Skeletal muscle satellite cell (primary cell): Measurements from ENCODE around the gene ITFG2.

Source experiments
- H3K27me3 ChIP-seq: 2 replicates; pipeline ENCODE4 v1.7.0; 2013; ENCODE audit warnings: low read length; ENCODE audit not compliant: control insufficient read depth, insufficient read depth
- H3K36me3 ChIP-seq: 2 replicates; pipeline ENCODE4 v1.7.0; 2013; ENCODE audit warnings: mild to moderate bottlenecking, control low read depth, low read length; ENCODE audit not compliant: insufficient read depth
- H3K4me1 ChIP-seq: 2 replicates; pipeline ENCODE4 v1.7.0; 2013; ENCODE audit warnings: low read length; ENCODE audit not compliant: control insufficient read depth, insufficient read depth
- H3K4me2 ChIP-seq: 2 replicates; pipeline ENCODE4 v1.7.0; 2013; ENCODE audit warnings: mild to moderate bottlenecking, low read length
- H3K4me3 ChIP-seq: 2 replicates; pipeline ENCODE4 v1.7.0; 2013; ENCODE audit warnings: low read length
- H3K9ac ChIP-seq: 2 replicates; pipeline ENCODE4 v1.7.0; 2013; ENCODE audit warnings: mild to moderate bottlenecking, low read depth, low read length, moderate library complexity
- H3K9me3 ChIP-seq: replicated peaks from 2 replicates; pipeline ENCODE4 v1.7.0; 2013; ENCODE audit warnings: mild to moderate bottlenecking, control low read depth, low read length

Gene ITFG2

DNA sequence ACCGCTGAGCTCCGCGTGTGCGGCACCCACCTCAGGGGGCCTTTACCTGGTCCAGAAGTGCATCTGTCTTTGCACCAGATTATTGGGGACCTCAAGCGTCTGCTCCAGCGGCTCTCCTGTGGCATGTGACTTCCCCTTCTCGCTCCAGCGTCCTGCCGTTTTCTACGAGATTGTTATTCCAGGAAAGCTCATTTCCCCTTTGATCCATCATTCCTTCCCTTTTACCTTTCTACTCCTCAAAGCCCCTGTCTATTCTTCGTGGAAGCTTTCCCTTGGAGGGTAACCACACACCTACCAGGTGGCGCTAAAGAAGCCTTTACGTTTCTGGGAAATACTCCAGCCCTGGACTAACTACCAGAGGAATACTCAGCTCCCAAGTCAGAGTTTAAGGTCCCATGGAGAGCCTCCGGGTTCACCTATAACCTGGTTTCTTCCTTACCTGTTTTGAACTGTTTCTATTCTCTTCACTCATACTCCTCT, 16.2 kb upstream of the ITFG2 start:
- H3K36me3 ChIP-seq: peaks cover 45% of the 10 kb centered on the region
- H3K4me3 ChIP-seq: peak overlapping the region; percentile 89
- peaks cover 4% of the 10 kb centered on the region for H3K27me3 ChIP-seq
- peak overlapping the region; percentile 78 for H3K9ac ChIP-seq
- no peaks in the 10 kb centered on the region for H3K9me3 ChIP-seq
- H3K4me2 ChIP-seq: peak overlapping the region; percentile 97
- H3K4me1 ChIP-seq: peaks cover 13% of the 10 kb centered on the region

DNA sequence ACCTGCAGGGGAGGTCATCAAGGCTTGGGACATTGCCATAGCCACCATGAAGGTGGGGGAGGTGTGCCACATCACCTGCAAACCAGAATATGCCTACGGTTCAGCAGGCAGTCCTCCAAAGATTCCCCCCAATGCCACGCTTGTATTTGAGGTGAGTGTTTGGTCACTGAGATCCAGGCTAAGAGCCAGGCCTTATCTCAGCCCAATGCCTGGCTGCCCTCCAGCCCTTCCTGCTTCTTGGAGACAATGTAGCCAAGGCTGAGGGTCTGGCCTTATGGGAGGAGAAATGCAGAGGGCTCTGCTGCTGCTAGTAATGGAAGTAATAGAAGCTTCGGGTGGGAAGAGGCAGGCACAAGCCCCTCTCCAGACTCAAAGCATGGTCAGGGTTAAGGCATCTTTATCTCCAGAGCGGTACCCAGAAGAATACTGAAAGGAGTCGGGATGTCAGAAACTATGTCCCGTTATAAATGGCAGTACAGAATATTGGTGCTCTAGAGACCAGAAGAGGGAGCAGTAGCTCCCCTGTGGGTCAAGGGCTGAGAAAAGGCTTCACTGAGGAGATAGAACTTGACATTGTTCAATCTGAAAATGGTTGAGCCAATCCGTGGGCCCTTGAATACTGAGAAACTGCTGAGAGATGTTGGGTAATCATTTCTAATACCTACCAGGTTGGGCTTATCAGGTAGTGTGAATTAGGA, 14.6 kb upstream of the ITFG2 start:
- Histone ChIP-seq H3K4me2 (no peak overlapping the region), H3K9ac (no peak overlapping the region), H3K9me3 (no peaks in the 10 kb centered on the region), H3K4me1 (peaks cover 13% of the 10 kb centered on the region), H3K36me3 (peaks cover 58% of the 10 kb centered on the region), H3K4me3 (no peak overlapping the region), H3K27me3 (peaks cover 4% of the 10 kb centered on the region)

DNA sequence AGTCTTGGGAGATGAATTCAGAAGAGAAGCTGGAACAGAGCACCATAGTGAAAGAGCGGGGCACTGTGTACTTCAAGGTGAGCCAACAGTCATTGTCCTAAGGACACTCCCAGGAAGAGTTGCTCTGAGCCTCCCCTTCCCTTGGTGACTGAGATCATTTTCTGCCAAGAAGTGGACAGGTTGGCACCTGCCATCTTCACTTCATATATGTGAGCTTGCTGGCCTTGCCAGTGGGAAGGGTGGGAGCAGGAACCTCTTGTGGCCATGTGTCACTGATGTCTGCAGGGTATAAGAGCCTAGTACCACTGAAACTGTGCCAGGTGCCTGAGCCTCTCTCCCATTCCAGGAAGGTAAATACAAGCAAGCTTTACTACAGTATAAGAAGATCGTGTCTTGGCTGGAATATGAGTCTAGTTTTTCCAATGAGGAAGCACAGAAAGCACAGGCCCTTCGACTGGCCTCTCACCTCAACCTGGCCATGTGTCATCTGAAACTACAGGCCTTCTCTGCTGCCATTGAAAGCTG, 12.4 kb upstream of the ITFG2 start:
- no peak overlapping the region for H3K4me3 ChIP-seq
- no peak overlapping the region for H3K9ac ChIP-seq
- H3K27me3 ChIP-seq: no peaks in the 10 kb centered on the region
- no peaks in the 10 kb centered on the region for H3K9me3 ChIP-seq
- no peak overlapping the region for H3K4me2 ChIP-seq
- H3K4me1 ChIP-seq: peaks cover 9% of the 10 kb centered on the region
- peaks cover 74% of the 10 kb centered on the region for H3K36me3 ChIP-seq

DNA sequence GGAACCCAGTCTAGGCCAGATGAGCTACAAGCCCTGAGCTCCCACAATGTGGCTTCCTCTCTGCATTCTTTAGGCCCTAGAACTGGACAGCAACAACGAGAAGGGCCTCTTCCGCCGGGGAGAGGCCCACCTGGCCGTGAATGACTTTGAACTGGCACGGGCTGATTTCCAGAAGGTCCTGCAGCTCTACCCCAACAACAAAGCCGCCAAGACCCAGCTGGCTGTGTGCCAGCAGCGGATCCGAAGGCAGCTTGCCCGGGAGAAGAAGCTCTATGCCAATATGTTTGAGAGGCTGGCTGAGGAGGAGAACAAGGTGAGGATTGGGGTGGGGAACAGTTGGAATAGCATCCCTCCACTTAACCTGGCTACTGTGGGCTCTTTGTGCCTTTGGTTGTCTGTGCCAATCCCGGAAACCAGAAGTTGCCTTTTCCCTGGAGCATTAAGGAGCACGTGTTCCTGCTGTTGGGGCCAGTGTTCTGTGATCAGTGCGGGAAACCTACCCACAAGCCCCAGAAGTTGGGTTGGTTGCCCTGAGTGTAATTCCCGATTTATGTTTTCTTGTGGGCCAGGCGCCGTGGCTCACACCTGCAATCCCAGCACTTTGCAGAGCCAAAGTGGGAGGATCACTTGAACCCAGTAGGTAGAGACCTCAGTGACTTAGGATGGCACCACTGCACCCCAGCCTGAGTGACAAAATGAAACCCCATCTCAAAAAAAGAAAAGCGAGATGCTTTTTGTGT, 11.3 kb upstream of the ITFG2 start:
- Histone ChIP-seq H3K4me1 (peaks cover 7% of the 10 kb centered on the region), H3K36me3 (peaks cover 74% of the 10 kb centered on the region), H3K9me3 (no peaks in the 10 kb centered on the region), H3K4me3 (no peak overlapping the region), H3K9ac (no peak overlapping the region), H3K27me3 (no peaks in the 10 kb centered on the region), H3K4me2 (no peak overlapping the region)

DNA sequence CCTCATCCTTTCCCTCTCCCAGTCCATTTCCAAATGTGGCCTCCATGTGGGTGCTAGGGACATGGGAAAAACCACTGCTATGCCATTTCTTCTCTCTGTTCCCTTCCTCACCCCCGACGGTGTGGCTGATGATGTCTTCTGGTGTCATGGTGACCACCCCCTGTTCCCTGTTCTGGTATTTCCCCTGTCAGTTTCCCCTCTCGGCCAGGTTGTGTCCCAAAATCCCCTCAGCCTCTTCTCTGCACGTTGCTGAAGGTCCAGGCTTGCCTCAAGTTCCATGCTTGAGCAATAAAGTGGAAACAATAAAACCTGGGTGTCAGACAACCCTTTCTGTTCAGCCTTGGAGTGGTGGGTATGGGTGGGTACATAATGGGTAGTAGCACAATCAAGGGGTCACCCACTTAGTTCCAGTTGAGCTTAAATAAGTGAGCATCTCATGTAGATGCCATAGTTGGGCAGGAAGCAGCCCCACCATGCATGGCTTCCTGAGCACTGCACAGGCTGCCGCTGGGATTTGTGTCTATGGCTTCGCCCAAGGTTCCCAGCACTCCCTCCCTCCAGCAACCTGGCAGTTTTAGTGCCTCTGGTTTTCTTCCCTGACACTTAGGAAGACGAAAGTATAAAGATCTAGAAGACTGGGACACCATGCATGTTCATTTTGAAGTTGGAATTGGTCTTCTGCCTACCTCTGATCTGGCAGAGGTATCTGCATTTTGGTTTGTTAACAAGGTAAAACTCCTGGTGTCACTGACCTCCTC, 8.7 kb upstream of the ITFG2 start:
- H3K9ac ChIP-seq: no peak overlapping the region
- no peaks in the 10 kb centered on the region for H3K9me3 ChIP-seq
- peaks cover 54% of the 10 kb centered on the region for H3K36me3 ChIP-seq
- no peak overlapping the region for H3K4me3 ChIP-seq
- H3K4me1 ChIP-seq: no peaks in the 10 kb centered on the region
- H3K27me3 ChIP-seq: no peaks in the 10 kb centered on the region
- no peak overlapping the region for H3K4me2 ChIP-seq

DNA sequence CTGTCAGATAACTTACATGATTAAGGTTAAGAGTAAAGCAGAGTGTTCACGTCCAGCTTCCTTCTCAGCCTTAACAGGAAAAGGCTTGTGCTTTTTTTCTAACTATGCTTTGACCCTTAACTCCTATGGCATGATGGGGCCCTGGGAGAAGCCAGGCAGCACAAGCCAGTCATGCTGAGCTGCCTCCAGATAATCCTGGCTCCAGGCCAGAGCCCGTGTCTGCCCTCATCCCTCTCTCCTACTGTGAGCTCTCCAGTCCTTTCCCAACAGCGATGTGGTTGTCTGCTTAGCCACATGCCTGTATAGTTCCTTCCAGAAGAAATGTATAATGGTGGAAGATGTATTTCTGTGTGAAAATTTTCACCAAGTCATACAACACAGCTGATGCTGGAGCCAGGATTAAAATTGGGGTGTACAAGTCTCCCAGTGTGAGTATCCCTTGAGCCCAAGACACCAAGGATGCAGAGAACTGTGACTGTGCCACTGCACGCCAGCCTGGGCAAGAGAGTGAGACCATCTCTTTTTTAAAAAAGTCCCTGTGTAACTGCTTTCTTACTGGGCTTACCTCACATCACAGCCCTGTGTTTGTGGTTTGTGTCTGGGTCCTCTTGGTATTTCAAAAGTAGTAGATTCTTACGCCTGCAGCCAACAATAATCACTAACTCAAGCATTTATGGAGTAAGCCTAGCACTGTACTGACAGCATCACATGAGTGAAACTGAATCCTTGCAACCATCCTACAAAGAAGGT, 7.9 kb upstream of the ITFG2 start:
- Histone ChIP-seq H3K36me3 (peaks cover 46% of the 10 kb centered on the region), H3K9me3 (no peaks in the 10 kb centered on the region), H3K9ac (no peak overlapping the region), H3K4me3 (no peak overlapping the region), H3K27me3 (no peaks in the 10 kb centered on the region), H3K4me1 (no peaks in the 10 kb centered on the region), H3K4me2 (no peak overlapping the region)

DNA sequence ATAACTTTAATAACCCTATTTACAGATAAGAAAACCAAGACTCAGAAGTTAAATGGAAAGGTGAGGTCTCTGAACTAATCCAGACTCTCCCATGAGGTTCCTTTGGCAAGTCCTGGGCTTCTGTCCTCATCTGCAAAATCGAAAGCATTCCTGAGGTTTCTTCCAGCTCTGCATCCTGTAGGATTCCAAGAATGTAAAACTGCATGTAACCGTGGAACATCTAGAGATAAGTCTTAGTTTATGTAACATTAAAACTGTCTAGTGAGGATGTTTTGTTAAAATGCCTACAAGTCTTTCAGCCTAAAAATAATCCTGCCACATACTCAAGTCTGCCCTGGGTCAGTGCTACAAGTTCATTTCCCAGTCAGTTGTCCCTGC, 7.3 kb upstream of the ITFG2 start:
- no peaks in the 10 kb centered on the region for H3K27me3 ChIP-seq
- H3K9me3 ChIP-seq: no peaks in the 10 kb centered on the region
- no peak overlapping the region for H3K9ac ChIP-seq
- peaks cover 41% of the 10 kb centered on the region for H3K36me3 ChIP-seq
- H3K4me2 ChIP-seq: no peak overlapping the region
- H3K4me1 ChIP-seq: no peaks in the 10 kb centered on the region
- no peak overlapping the region for H3K4me3 ChIP-seq

DNA sequence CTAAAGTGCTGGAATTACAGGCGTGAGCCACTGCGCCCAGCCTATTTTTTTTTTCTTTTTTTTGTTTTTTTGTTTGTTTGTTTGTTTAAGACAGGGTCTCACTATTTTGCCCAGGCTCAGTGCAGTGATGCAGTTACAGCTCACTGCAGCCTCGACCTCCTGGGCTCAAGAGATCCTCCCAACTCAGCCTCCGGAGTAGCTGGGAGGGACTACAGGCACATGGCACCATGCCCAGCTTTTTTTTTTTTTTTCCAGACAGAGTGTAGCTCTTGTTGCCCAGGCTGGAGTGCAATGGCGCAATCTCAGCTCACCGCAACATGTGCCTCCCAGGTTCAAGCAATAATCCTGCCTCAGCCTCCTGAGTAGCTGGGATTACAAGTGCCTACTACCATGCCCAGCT, 5.8 kb upstream of the ITFG2 start:
- Histone ChIP-seq H3K9ac (no peak overlapping the region), H3K27me3 (no peaks in the 10 kb centered on the region), H3K4me1 (peaks cover 2% of the 10 kb centered on the region), H3K9me3 (no peaks in the 10 kb centered on the region), H3K4me3 (no peak overlapping the region), H3K36me3 (peaks cover 25% of the 10 kb centered on the region), H3K4me2 (no peak overlapping the region)

DNA sequence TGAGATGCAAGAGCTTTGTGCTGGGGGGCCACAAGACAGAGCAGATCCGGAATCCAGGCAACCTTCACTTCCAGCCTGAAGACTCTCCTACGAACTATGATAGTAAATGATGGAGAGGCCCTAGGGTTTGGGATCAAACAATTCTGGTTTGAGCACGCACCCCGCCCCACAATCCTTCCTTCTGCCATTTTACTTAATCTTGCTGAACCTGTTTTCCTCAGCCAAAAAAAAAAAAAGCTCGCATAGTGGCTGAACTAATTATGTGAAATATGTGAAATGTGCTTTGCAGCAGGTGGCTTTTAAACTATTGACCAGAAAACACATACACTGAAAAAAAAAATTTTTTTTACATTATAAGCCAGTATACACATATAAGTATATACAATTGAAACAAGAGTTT, 667 bp upstream of the ITFG2 start:
- Histone ChIP-seq H3K9me3 (no peaks in the 10 kb centered on the region), H3K4me3 (peak overlapping the region; percentile 94), H3K36me3 (no peaks in the 10 kb centered on the region), H3K4me2 (peak overlapping the region; percentile 95), H3K9ac (peak overlapping the region; percentile 95), H3K27me3 (no peaks in the 10 kb centered on the region), H3K4me1 (peaks cover 12% of the 10 kb centered on the region)

DNA sequence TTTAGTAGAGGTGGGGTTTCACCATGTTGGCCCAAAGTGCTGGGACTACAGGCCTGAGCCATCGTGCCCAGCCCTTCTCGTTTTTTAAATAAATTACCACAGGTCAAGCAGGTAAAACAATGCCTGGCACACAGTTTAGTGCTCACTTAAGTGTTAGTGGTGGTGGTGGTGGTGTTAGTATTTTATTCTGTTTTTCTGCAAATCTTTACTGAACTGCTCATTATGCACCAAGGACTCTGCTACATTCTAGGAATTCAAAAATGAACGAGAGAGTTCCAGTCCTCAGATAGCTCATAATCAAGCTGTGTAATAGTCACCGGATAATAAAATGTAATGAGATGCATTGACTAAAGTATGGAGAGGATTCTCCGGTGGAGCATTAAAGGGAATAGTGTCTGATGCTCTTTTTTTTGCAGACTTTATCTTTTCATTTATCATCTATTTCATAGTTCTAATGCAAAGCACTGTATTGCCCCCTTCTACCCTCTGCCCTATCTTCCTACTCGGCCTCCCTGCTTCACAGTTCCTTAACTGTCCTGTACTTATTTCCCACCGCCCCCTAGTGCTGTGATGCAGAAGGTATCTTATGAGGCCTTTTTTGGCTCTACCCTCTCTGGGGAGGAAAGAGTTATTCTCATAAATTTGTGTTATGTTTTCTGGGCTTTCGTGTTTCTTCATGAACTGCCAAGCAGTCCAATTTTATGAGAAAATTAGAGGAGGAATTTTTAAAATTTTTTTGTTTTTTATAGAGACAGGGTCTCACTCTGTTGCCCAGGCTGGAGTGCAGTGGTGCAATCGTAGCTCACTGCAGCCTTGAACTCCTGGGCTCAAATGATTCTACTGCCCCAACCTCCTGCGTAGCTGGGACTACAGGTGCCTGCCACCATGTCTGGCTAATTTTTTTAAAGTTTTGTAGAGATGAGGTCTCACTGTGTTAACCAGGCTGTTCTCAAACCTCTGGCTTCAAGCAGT, 1.0 kb downstream of the ITFG2 start:
- no peaks in the 10 kb centered on the region for H3K9me3 ChIP-seq
- peak overlapping the region; percentile 95 for H3K9ac ChIP-seq
- peak overlapping the region; percentile 95 for H3K4me2 ChIP-seq
- no peaks in the 10 kb centered on the region for H3K27me3 ChIP-seq
- H3K4me3 ChIP-seq: peak overlapping the region; percentile 94
- H3K4me1 ChIP-seq: peaks cover 12% of the 10 kb centered on the region
- peaks cover 11% of the 10 kb centered on the region for H3K36me3 ChIP-seq
